Upper lobe of left lung (tissue), 4 donors: ENCODE data around the gene PKHD1.

Experiments
- POLR2A ChIP-seq, 4 donors: fragments of 450-650 bp; IDR thresholded peaks; one replicate each; pipeline ENCODE4 v1.5.1; 2016 to 2017; ENCODE audit warnings: antibody characterized with exemption in 4 of 4, mild to moderate bottlenecking in 2 of 4
- TF ChIP-seq, protein P1 (sequence below), 6 experiments: fragments of 450-650 bp in 4 of 6; fragments of 200-600 bp in 2 of 6; sonication (generic) in 2 of 6; IDR thresholded peaks; one replicate each; pipeline ENCODE4 v1.5.1; 2016 to 2019; ENCODE audit warnings: antibody characterized with exemption in 6 of 6

DNA sequence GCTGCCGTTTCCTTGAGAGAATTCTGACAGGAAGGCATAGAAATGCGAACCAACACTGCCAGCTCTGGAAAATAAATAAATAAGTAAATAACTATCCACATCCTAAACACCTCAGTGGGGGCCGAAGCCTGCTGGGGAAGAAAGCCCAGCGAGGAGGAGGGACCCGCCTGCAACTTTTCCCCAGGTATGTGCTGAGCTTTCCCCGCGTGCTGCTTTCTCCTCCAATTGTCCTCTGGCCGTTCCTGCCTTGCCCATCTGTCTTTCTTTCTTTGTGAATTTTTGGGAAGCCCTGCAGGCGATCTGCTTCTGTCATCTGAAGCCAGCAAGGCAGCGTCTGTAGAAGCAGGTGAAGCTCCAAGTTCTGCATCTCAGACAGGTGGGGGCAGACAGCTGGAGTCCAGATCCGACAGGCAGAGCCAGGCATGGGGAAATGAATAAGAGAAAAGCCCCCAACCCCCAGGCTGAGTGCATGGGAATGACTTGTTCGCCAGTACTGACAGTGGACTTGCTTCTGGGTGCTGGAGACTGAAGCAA is 49.6 kb upstream of the PKHD1 start:
- TF ChIP-seq POLR2A (IDR thresholded peaks at IDR 0.05): no peak
- TF ChIP-seq, protein P1, sequence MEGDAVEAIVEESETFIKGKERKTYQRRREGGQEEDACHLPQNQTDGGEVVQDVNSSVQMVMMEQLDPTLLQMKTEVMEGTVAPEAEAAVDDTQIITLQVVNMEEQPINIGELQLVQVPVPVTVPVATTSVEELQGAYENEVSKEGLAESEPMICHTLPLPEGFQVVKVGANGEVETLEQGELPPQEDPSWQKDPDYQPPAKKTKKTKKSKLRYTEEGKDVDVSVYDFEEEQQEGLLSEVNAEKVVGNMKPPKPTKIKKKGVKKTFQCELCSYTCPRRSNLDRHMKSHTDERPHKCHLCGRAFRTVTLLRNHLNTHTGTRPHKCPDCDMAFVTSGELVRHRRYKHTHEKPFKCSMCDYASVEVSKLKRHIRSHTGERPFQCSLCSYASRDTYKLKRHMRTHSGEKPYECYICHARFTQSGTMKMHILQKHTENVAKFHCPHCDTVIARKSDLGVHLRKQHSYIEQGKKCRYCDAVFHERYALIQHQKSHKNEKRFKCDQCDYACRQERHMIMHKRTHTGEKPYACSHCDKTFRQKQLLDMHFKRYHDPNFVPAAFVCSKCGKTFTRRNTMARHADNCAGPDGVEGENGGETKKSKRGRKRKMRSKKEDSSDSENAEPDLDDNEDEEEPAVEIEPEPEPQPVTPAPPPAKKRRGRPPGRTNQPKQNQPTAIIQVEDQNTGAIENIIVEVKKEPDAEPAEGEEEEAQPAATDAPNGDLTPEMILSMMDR (IDR thresholded peaks at IDR 0.05): no peak
